ENCODE results near the gene MOCOS. TPM values are rescaled to one million over a fixed set of nuclear protein-coding genes. Genes with fewer than 3 reads are reported as not detected.

MOCOS gene
- total and polyA plus RNA-seq, 4 donors = 0.90 to 4.4 (median 2.7) TPM

GRCh38 chr18:36296650-36297416, 109.5 kb downstream of the MOCOS start:
- Histone ChIP-seq H3K27ac (ENCODE audit: low read depth in 1 of 2, low read length in 2 of 2) (peak overlapping the region; percentile 18 to 60), H3K27me3 (ENCODE audit: control insufficient read depth in 1 of 2, insufficient read depth in 2 of 2, low read length in 1 of 2) (no peaks in the 10 kb centered on the region), H3K4me3 (ENCODE audit: low read length in 2 of 2) (peak overlapping the region; percentile 59 to 80), H3K4me1 (ENCODE audit: control insufficient read depth in 1 of 2, insufficient read depth in 2 of 2, low read length in 2 of 2) (no peaks in the 10 kb centered on the region), H3K9me3 (ENCODE audit: control insufficient read depth, low read length) (no peaks in the 10 kb centered on the region), H3K36me3 (ENCODE audit: control insufficient read depth in 1 of 2, insufficient read depth in 2 of 2, low read length in 1 of 2) (no peaks in the 10 kb centered on the region)
- intact Hi-C loops (cut with DNase I) = loop anchor here (2.0 to 10.0 kb wide), 6 partner anchors 70 to 458 kb away; no protein-coding TSS in a partner anchor
- ATAC-seq (ENCODE audit: low FRiP score) (peak; percentile 87), DNase-seq (peak; percentile 82 to 91)
- 0 to 1% methylated on average over 38 to 47 of the region's 47 CpGs for WGBS, 2 donors

- Histone ChIP-seq H3K4me1 (ENCODE audit: control insufficient read depth in 1 of 2, insufficient read depth in 2 of 2, low read length in 2 of 2) (no peaks in the 10 kb centered on the region), H3K9me3 (ENCODE audit: control insufficient read depth, low read length) (no peaks in the 10 kb centered on the region), H3K4me3 (ENCODE audit: low read length in 2 of 2) (peak within 1 kb of the TSS; percentile 59 to 80), H3K36me3 (ENCODE audit: control insufficient read depth in 1 of 2, insufficient read depth in 2 of 2, low read length in 1 of 2) (no peaks in the 10 kb centered on the region), H3K27ac (ENCODE audit: low read depth in 1 of 2, low read length in 2 of 2) (peak within 1 kb of the TSS; percentile 18 to 66), H3K27me3 (ENCODE audit: control insufficient read depth in 1 of 2, insufficient read depth in 2 of 2, low read length in 1 of 2) (no peaks in the 10 kb centered on the region)
- DNase-seq (peak; percentile 82 to 92), ATAC-seq (ENCODE audit: low FRiP score) (peak; percentile 88)
- WGBS, 2 donors = 0 to 1% methylated on average over 32 to 91 of the region's 91 CpGs
- intact Hi-C loops (cut with DNase I) = loop anchor here (2.0 to 10.0 kb wide), 6 partner anchors 70 to 457 kb away; no protein-coding TSS in a partner anchor
Measured at GRCh38 chr18:36297417-36298125, 110.3 kb downstream of the MOCOS start, which contains the start of gene FHOD3. Gene FHOD3 (plus strand): TSS chr18:36297713. CDS start chr18:36297836, 123 bp downstream.

GRCh38 chr18:36298126-36298741, 110.9 kb downstream of the MOCOS start:
- Histone ChIP-seq H3K27ac (ENCODE audit: low read depth in 1 of 2, low read length in 2 of 2) (no peak overlapping the region), H3K9me3 (ENCODE audit: control insufficient read depth, low read length) (no peaks in the 10 kb centered on the region), H3K27me3 (ENCODE audit: control insufficient read depth in 1 of 2, insufficient read depth in 2 of 2, low read length in 1 of 2) (no peaks in the 10 kb centered on the region), H3K4me1 (ENCODE audit: control insufficient read depth in 1 of 2, insufficient read depth in 2 of 2, low read length in 2 of 2) (no peaks in the 10 kb centered on the region), H3K4me3 (ENCODE audit: low read length in 2 of 2) (peak overlapping the region; percentile 59 to 80), H3K36me3 (ENCODE audit: control insufficient read depth in 1 of 2, insufficient read depth in 2 of 2, low read length in 1 of 2) (no peaks in the 10 kb centered on the region)
- DNase-seq (peak in 1 of 2 donors; percentile 78), ATAC-seq (ENCODE audit: low FRiP score) (peak; percentile 30)
- WGBS, 2 donors = 0 to 1% methylated on average over 43 to 67 of the region's 67 CpGs
- intact Hi-C loops (cut with DNase I) = loop anchor here (5.0 to 10.0 kb wide), 4 partner anchors 69 to 457 kb away; no protein-coding TSS in a partner anchor

GRCh38 chr18:36299015-36299414, 111.7 kb downstream of the MOCOS start:
- no peaks in the 10 kb centered on the region for H3K36me3 ChIP-seq (ENCODE audit: control insufficient read depth in 1 of 2, insufficient read depth in 2 of 2, low read length in 1 of 2)
- no peak overlapping the region for H3K4me3 ChIP-seq (ENCODE audit: low read length in 2 of 2)
- no peaks in the 10 kb centered on the region for H3K4me1 ChIP-seq (ENCODE audit: control insufficient read depth in 1 of 2, insufficient read depth in 2 of 2, low read length in 2 of 2)
- H3K27ac ChIP-seq (ENCODE audit: low read depth in 1 of 2, low read length in 2 of 2) = no peak overlapping the region
- 73 to 86% methylated on average over 6 of the region's 6 CpGs for WGBS, 2 donors
- DNase-seq = no peak
- intact Hi-C loops (cut with DNase I) = loop anchor here (5.0 to 10.0 kb wide), 4 partner anchors 68 to 456 kb away; no protein-coding TSS in a partner anchor
- no peak for ATAC-seq (ENCODE audit: low FRiP score)
- H3K27me3 ChIP-seq (ENCODE audit: control insufficient read depth in 1 of 2, insufficient read depth in 2 of 2, low read length in 1 of 2) = no peaks in the 10 kb centered on the region
- H3K9me3 ChIP-seq (ENCODE audit: control insufficient read depth, low read length) = no peaks in the 10 kb centered on the region

- H3K36me3 ChIP-seq (ENCODE audit: control insufficient read depth in 1 of 2, insufficient read depth in 2 of 2, low read length in 1 of 2) = no peaks in the 10 kb centered on the region
- no peaks in the 10 kb centered on the region for H3K4me1 ChIP-seq (ENCODE audit: control insufficient read depth in 1 of 2, insufficient read depth in 2 of 2, low read length in 2 of 2)
- 95 to 98% methylated on average over 6 of the region's 6 CpGs for WGBS, 2 donors
- no peak for DNase-seq
- H3K27ac ChIP-seq (ENCODE audit: low read depth in 1 of 2, low read length in 2 of 2) = no peak overlapping the region
- intact Hi-C loops (cut with DNase I) = no loop called here
- H3K9me3 ChIP-seq (ENCODE audit: control insufficient read depth, low read length) = no peaks in the 10 kb centered on the region
- H3K27me3 ChIP-seq (ENCODE audit: control insufficient read depth in 1 of 2, insufficient read depth in 2 of 2, low read length in 1 of 2) = no peaks in the 10 kb centered on the region
- no peak overlapping the region for H3K4me3 ChIP-seq (ENCODE audit: low read length in 2 of 2)
- ATAC-seq (ENCODE audit: low FRiP score) = no peak
Measured at GRCh38 chr18:36300211-36300610, 112.9 kb downstream of the MOCOS start.

- intact Hi-C loops (cut with DNase I) = no loop called here
- 91 to 92% methylated on average over 5 of the region's 5 CpGs for WGBS, 2 donors
Measured at GRCh38 chr18:36301884-36302283, 114.6 kb downstream of the MOCOS start.

GRCh38 chr18:36302676-36303075, 115.4 kb downstream of the MOCOS start:
- no peaks in the 10 kb centered on the region for H3K27me3 ChIP-seq (ENCODE audit: control insufficient read depth in 1 of 2, insufficient read depth in 2 of 2, low read length in 1 of 2)
- H3K4me3 ChIP-seq (ENCODE audit: low read length in 2 of 2) = no peak overlapping the region
- intact Hi-C loops (cut with DNase I) = no loop called here
- DNase-seq (no peak), ATAC-seq (ENCODE audit: low FRiP score) (no peak)
- no peaks in the 10 kb centered on the region for H3K4me1 ChIP-seq (ENCODE audit: control insufficient read depth in 1 of 2, insufficient read depth in 2 of 2, low read length in 2 of 2)
- H3K27ac ChIP-seq (ENCODE audit: low read depth in 1 of 2, low read length in 2 of 2) = no peak overlapping the region
- H3K36me3 ChIP-seq (ENCODE audit: control insufficient read depth in 1 of 2, insufficient read depth in 2 of 2, low read length in 1 of 2) = no peaks in the 10 kb centered on the region
- 81 to 86% methylated on average over 2 of the region's 2 CpGs for WGBS, 2 donors
- H3K9me3 ChIP-seq (ENCODE audit: control insufficient read depth, low read length) = no peaks in the 10 kb centered on the region

More at GRCh38 chr18:36301884-36302283, 114.6 kb downstream of the MOCOS start:
- no peak overlapping the region for H3K27ac ChIP-seq (ENCODE audit: low read depth in 1 of 2, low read length in 2 of 2)
- no peaks in the 10 kb centered on the region for H3K9me3 ChIP-seq (ENCODE audit: control insufficient read depth, low read length)
- H3K4me1 ChIP-seq (ENCODE audit: control insufficient read depth in 1 of 2, insufficient read depth in 2 of 2, low read length in 2 of 2) = no peaks in the 10 kb centered on the region
- H3K27me3 ChIP-seq (ENCODE audit: control insufficient read depth in 1 of 2, insufficient read depth in 2 of 2, low read length in 1 of 2) = no peaks in the 10 kb centered on the region
- ATAC-seq (ENCODE audit: low FRiP score) (no peak), DNase-seq (no peak)
- no peak overlapping the region for H3K4me3 ChIP-seq (ENCODE audit: low read length in 2 of 2)
- no peaks in the 10 kb centered on the region for H3K36me3 ChIP-seq (ENCODE audit: control insufficient read depth in 1 of 2, insufficient read depth in 2 of 2, low read length in 1 of 2)

- H3K4me3 ChIP-seq (ENCODE audit: low read length in 2 of 2) = no peak overlapping the region
- no peaks in the 10 kb centered on the region for H3K36me3 ChIP-seq (ENCODE audit: control insufficient read depth in 1 of 2, insufficient read depth in 2 of 2, low read length in 1 of 2)
- DNase-seq (no peak), ATAC-seq (ENCODE audit: low FRiP score) (no peak)
- no peaks in the 10 kb centered on the region for H3K27me3 ChIP-seq (ENCODE audit: control insufficient read depth in 1 of 2, insufficient read depth in 2 of 2, low read length in 1 of 2)
- WGBS, 2 donors = 75 to 79% methylated on average over 6 of the region's 6 CpGs
- no peak overlapping the region for H3K27ac ChIP-seq (ENCODE audit: low read depth in 1 of 2, low read length in 2 of 2)
- no peaks in the 10 kb centered on the region for H3K4me1 ChIP-seq (ENCODE audit: control insufficient read depth in 1 of 2, insufficient read depth in 2 of 2, low read length in 2 of 2)
- intact Hi-C loops (cut with DNase I) = no loop called here
- no peaks in the 10 kb centered on the region for H3K9me3 ChIP-seq (ENCODE audit: control insufficient read depth, low read length)
Measured at GRCh38 chr18:36303211-36303844, 116.0 kb downstream of the MOCOS start.

All from aorta (tissue), 5 donors.